H1 (cell line): ENCODE measurements around the gene PLBD2. TPM values are rescaled to one million over a fixed set of nuclear protein-coding genes. Genes with fewer than 3 reads are reported as not detected.
A peak's percentile ranks its signal among the peaks of the same experiment; 100 is the strongest.

Experiments
- KDM4A ChIP-seq: IDR thresholded peaks from one replicate; pipeline ENCODE4 v1.7.1; 2012; ENCODE audit warnings: low read depth, mild to moderate bottlenecking, moderate library complexity, low read length, inconsistent platforms; ENCODE audit not compliant: severe bottlenecking
- SP1 ChIP-seq: IDR thresholded peaks from 2 replicates; pipeline ENCODE4 v1.6.1; 2011; ENCODE audit warnings: low read depth, low read length
- polyA plus RNA-seq, 7 experiments: library from polyadenylated mRNA; depleted of rRNA in 3 of 7; stranded (reverse) in 5 of 7; unstranded in 2 of 7; fragments of >200 nt in 5 of 7; fragments of 200-250 nt in 2 of 7; gene quantifications; 1 replicate in 5 of 7; 2 replicates in 1 of 7; 4 replicates in 1 of 7; pipeline versions ENCODE4 v1.2.1 to v1.2.3, GENCODE V29; 2011 to 2013; ENCODE audit warnings: missing spikeins in 2 of 7, mixed read lengths in 2 of 7
- total RNA-seq: library from RNA; stranded (reverse); fragmentation: NEBNext Ultra II Directional; extraction: Animal tissue kit (Norgen Biotek cat#: 25700); gene quantifications from 2 replicates; pipeline ENCODE4 v1.2.1, GENCODE V29; 2021

PLBD2 gene
- total and polyA plus RNA-seq, 2 of the 8 experiments (the other 6 are each of a cell fraction or from before 2014, with no cell fraction given): 16.8 to 33.5 TPM

- no peak for TF ChIP-seq KDM4A
- 0 out of 2 replicates have a peak, but pooled peaks have one; percentile 8 for TF ChIP-seq SP1
- TF ChIP-seq, all 59 proteins: peak for 9
These were observed 67.6 kb downstream of the PLBD2 start (continued) for GRCh38 chr12:113425960-113426453.
